Urothelium cell line (cell line): Measurements from ENCODE around the gene OR4Q2.
"Not testable (repeated sequence)": the region's sequence is repeated elsewhere in the genome, so short reads cannot be mapped to it uniquely, and the experiment has no call there.

Experiments
- DNase-seq: peaks from one replicate; pipeline ENCODE4 v3.0.0; 2011; ENCODE audit warnings: low spot score, mixed read lengths
- FAIRE-seq: peaks from 2 replicates; lab custom pipeline; 2011; peaks lifted over from hg19 to GRCh38; lab: Jason Lieb, UNC

The OR4Q2 gene

DNA sequence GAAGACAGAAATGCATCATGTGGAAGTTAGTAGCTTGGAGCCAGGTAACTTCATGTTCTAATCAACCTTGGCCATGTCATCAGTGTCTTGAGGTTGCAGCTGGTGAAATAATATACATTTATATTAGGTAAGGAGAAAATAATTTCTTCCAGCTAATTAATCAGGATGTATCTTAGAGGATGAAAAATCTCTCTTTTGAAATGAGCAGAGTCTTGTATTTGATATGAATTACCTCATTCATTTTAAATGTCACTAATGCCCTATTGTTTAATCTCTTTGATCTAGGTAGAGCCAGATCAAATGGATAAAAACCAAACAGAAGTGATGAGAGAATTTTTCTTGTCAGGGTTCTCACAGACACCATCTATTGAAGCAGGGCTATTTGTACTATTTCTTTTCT lies at the start of gene OR4Q2:
Gene OR4Q2 (plus strand): TSS at position 301 of the 400 bp plus-strand sequence.
- DNase-seq (no peak), FAIRE-seq (no peak)

- not testable (repeated sequence) for DNase-seq, FAIRE-seq
Observed at GRCh38 chr14:19969735-19970134, 32.2 kb upstream of the OR4Q2 start.

- FAIRE-seq (no peak), DNase-seq (no peak)
Observed at GRCh38 chr14:19974844-19975243, 27.1 kb upstream of the OR4Q2 start.

DNA sequence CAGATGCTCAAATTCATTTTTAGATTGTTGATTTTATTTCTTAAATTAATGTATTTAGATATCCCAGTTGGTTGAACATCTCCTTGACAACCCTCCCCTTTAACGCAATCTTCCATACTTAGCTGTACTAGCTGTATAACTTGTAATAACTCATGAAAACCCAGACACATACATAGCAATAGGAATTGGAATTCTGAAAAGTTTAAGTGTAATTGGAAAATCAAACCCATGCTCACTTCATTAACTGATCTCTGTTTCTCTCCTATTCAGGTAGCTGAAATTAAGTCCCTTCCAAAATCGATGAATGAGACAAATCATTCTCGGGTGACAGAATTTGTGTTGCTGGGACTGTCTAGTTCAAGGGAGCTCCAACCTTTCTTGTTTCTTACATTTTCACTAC lies 26.7 kb upstream of the OR4Q2 start, which contains the start of gene OR4K15:
Gene OR4K15 (plus strand): TSS at position 301 of the 400 bp plus-strand sequence. CDS start 0 bp downstream, at position 301.
- no peak for FAIRE-seq

GRCh38 chr14:19993438-19993837 lies 8.5 kb upstream of the OR4Q2 start:
- FAIRE-seq: no peak
- DNase-seq: no peak

More for the DNA sequence above, 26.7 kb upstream of the OR4Q2 start, which contains the start of gene OR4K15:
- no peak for DNase-seq

DNA sequence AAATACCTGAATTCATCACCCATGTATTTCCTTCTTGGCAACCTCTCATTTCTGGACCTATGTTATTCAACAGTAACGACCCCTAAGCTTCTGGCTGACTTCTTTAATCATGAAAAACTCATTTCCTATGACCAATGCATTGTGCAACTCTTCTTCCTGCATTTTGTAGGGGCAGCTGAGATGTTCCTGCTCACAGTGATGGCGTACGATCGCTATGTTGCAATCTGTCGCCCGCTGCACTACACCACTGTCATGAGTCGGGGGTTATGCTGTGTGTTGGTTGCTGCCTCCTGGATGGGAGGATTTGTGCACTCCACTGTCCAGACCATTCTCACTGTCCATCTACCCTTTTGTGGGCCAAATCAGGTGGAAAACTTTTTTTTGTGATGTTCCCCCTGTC lies 356 bp downstream of the OR4Q2 start:
- DNase-seq (no peak), FAIRE-seq (no peak)

GRCh38 chr14:20008156-20008555 lies 6.2 kb downstream of the OR4Q2 start:
- DNase-seq (no peak), FAIRE-seq (no peak)

GRCh38 chr14:20019257-20019865 lies 17.4 kb downstream of the OR4Q2 start, which contains the start of gene OR4K14:
OR4K14 (minus strand) TSS chr14:20019307; CDS start chr14:20015193, 4,114 bp downstream.
- FAIRE-seq (no peak), DNase-seq (no peak)

GRCh38 chr14:20031058-20031457 lies 29.1 kb downstream of the OR4Q2 start:
- DNase-seq (no peak), FAIRE-seq (no peak)

- DNase-seq (no peak), FAIRE-seq (no peak)
Observed at GRCh38 chr14:20035449-20035848, 33.5 kb downstream of the OR4Q2 start.

DNA sequence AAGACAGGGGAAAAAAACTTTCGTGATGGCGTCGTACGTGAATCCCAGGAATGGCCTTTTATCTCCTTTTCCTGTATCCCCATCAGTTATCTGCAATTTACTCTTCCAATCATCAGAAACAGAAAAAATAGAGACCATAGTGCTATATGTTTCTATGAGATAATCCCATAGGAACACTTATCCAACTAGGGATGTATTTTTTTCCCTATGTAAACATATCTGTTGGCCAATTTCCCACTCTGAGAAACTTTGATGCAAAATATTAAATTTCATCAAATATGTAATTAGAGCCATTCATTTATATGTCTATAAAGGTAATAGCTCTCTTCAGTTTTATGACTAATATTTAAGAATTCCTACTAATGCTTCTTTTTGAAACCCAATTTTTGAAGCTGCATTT lies 34.0 kb downstream of the OR4Q2 start, which contains the start of gene OR4K13:
Gene OR4K13 (minus strand): TSS at position 101 of the 400 bp plus-strand sequence. CDS start 1,280 bp downstream, outside the sequence.
- DNase-seq (no peak), FAIRE-seq (no peak)

- FAIRE-seq (no peak), DNase-seq (no peak)
Observed at GRCh38 chr14:20044243-20044642, 42.3 kb downstream of the OR4Q2 start.

DNA sequence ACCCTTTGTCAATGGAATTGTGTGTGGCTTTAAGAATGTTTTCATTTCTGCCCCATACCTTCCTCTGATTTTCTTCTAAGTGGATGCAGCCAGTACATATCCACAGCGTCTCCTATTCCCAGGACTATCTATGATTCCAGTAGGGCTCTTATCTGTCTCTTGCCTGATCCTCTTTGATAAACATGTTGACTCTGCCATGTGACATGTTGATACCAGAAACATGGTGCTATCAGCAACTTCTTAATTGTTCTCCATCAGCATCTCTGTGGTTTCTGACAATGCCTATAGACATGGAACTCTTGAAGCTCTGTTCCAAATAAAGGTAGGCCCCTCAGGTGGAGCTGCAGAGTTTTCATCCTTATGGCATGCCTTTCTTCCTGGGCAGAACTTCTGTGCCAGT lies 46.2 kb downstream of the OR4Q2 start:
- FAIRE-seq (no peak), DNase-seq (no peak)
